CD4-positive, alpha-beta T cell treated with Interleukin-6 at 100 ng/mL for 8 hours (primary cell): ENCODE measurements around the gene SERINC3.

Experiments used
- DNase-seq: peaks from one replicate; pipeline ENCODE4 v3.0.0-alpha.2; 2020; ENCODE audit warnings: mixed read lengths, low spot score

SERINC3 gene

DNA sequence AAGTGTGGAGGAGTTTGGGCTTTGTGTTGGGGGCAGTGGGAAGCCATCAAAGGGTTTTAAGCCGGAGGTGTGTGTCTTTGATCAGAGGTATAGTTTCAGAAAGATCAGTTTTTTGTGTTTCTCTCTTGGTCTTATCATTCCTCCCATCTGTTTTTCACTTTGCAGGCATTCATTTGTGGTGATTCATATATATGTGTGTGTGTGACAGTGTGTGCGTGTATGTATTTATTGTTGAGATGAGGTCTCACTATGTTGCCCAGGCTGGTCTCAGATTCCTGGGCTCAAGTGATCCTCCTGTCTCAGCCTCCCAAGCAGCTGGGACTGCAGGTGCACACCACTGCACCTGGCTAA lies 11.1 kb upstream of the SERINC3 start:
- peak; percentile 13 for DNase-seq

DNA sequence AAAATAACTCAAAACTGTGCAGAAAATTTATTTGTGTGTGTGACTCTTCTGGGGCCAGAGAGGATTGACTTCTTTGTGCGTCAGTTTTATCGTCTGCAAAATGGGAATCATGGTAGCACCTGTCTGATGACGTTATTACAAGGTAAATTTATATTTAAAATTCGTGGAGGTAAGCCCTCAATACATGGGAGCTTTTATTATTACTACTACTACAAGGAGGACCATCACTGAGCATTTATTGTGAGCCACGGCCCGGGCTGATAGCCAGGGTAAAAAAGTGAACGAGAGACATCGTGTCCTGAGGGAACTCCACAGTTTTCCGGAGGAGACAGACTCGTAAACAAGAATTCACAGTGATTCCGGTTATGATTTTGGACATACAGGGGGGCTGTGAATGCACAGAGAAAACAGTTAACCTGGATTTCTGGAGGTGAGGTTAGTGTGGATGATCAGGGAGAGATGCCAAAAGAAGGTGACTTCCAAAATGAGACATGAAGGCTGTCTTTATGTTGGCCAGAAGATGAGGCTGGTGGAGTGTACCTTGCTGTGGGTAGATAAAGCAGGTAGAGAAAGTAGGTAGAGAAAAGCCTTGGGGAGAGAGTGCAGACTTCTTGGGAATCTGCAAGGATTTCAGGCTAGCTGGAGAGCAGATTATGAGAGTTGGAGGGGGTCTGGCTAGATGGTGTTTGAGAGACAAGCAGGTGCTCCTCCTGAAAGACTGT lies 10.6 kb upstream of the SERINC3 start:
- no peak for DNase-seq

DNA sequence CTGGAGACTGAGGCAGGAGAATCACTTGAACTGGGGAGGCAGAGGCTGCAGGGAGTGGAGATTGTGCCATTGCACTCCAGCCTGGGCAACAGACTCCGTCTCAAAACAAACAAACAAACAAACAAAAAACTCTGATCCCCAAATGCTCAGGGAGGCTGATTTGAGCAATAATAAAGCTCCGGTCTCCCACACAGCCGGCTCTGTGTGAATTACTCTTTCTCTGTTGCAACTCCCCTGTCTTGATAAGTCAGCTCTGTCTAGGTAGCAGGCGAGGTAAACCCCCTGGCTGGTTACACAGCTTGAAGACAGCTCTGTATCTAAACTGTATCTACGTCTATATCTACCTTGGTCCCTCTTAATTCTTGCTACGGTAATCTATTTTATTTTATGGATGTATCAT lies 6.4 kb upstream of the SERINC3 start:
- DNase-seq, result no peak

DNA sequence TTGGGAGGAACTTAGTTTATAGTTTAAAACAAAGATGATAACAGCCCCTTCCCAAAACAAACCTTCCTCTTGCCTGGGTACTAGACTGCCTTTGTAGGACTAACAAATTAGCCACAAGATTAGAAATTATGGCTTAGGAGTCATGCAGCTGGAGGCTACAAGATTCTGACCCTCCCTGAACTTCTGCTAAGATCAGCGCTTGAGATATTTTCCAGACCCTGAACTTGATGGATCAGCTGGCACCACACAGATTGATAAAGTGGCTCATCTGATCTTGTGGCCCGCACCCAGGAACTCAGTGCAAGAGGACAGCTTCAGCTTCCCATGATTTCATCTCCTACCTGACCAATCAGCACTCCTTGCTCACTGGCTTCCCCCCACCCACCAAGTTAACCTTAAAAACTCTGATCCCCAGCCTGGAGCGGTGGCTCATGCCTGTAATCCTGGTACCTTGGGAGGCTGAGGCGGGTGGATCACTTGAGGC lies 5.9 kb upstream of the SERINC3 start:
- DNase-seq, result no peak

DNA sequence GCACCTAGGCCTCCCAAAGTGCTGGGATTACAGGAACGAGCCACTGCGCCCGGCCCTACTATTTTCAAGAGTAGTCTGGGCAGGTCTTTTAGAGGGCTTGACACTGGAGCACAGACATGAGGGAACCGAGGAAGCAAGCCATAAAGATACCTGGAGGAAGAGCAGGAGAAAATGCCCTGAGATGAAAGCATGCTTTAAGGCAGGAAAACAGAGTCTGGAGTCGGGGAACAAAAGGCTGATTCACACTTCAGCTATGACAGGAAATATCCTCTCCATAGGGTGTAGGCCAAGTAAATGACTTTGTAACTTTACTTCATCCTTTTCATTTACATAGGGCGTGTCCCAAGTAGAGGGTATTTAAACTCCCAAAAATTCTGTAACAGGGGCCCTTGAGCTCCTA lies 4.3 kb upstream of the SERINC3 start:
- no peak for DNase-seq

DNA sequence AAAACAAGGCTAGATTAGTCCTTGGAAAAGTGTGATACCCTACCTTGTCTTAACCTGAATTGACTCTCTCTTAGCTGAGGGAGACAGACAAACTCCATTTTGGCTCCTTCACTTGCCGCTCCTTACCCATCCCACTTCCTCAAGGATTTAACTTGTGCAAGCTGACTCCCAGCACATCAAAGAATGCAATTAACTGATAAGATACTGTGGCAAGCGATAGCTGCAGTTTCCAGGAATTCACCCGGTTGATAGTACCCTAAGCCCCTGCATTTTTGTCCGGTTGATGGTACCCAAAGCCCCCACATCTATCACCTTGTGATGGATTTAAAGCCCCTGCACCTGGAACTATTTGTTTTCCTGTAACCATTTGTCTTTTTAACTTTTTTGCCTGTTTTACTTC lies 1.9 kb upstream of the SERINC3 start:
- DNase-seq, result no peak

DNA sequence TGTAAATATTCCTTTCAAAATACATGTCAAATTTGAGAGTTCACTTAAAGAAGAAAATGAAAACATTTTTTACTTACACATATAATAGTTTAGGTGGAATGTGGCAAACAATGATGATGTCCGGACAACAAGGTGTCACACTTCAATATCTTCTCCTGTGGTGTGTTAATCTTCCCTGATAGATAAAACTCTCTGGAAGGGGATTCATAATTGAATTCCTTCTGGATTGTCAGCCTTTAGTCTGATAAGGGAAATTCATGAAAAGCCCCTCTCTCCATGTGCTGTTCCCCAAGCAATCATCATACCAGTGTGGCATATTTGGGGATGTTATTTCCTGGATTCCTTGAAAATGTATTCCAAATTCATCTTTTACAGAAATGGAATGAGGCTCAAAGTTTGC lies 971 bp upstream of the SERINC3 start:
- no peak for DNase-seq

DNA sequence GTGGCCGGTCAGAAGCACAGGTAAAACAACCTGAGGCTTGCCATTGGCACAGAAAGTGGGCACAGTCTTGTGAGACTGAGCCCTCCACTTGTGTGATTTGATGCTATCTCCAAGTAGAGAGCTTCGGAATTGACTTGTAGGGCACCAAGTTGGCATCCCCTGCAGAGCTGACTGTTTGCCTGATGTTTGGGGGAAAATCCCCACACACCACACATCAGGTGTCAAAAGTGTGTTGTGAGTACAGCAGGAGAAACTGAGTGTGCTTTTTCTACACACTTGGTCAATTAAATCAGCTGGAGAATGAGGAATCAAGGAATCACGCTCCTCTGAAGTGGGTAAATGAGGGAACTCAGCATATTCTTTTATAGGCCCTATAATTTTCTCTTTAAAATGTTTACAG lies 989 bp downstream of the SERINC3 start:
- DNase-seq, result no peak

DNA sequence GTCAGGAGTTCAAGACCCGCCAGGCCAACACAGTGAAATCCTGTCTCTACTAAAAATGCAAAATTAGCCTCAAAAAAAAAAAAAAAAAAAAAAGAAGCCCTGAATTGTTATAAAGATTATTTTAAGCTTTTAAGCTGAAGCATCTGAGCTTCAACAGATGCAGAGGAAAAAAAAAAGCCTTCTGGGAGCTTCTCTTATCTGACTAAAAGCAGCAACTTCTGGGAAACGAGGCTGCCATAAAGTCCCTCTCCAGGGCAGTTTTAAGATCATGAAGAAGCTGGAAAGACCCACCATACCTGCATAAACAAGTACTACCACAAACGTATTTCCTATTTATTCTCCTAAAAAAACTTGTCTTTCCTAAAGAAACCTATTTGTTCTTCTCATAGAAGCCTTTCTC lies 3.6 kb downstream of the SERINC3 start:
- DNase-seq, result no peak

DNA sequence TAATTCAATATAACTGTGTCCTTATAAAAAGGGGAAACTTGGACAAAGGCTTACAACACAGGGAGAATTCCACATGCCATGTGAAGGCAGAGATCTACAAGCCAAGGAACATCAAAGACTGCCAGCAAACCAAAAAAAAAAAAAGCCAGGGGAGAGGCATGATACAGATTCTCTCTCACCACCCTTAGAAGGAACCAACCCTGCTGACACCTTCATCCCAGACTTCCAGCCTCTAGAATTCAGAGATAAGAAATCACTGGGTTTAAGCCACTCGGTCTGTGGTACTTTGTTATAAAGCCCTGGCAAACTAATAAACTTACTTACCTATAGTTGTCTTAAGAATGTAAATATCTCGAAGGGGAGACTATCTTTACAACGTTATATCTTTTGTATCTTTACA lies 4.4 kb downstream of the SERINC3 start:
- DNase-seq, result no peak

DNA sequence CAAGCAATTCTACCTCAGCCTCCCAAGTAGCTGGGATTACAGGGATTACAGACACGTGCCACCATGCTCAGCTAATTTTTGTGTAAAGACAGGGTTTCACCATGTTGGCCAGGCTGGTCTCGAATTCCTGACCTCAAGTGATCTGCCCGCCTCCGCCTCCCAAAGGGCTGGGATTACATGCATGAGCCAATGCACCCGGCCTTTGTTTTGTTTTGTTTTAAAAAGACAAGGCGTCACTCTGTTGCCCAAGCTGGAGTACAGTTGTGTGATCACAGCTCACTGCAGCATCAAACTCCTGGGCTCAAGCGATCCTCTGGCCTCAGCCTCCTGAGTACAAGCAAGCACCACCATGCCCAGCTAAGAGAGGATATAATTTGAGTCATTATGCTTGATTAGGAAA lies 5.4 kb downstream of the SERINC3 start:
- no peak for DNase-seq

DNA sequence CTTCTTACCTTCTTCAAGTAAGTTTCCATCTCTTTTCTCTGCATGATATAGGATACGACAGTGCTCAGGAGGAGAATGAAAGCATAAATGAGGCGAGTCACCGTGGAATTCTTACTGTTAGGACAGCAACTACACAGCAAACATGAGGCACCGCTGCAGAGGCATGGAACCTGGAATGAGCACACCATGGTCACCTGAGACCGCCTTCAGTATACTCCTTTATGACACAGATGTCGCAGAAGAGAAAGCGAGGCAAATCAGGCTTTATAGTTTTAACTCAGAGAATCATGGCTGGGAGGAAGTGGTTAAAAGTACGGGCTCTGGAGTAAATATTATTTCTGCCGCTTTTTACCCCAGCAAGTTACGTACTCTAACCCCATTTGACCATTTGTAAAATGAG lies 8.0 kb downstream of the SERINC3 start:
- no peak for DNase-seq

DNA sequence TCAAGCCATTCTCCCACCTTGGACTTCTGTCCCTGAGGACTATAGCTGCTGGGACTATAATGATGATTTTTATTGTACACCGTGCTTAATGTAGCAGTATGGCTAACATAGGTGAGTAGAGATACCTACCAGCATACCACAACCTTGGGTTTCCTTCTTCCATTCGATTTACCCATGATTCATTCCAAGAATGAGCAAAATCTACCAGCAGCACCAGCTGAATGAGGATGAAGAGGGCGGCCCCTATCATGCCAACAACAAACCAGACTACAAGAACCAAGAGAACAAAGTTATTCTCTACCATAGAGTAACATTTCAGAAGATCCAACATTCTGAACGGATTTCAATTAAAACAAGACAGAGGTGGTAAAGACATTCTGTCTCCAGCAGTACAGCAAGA lies 12.1 kb downstream of the SERINC3 start:
- no peak for DNase-seq

DNA sequence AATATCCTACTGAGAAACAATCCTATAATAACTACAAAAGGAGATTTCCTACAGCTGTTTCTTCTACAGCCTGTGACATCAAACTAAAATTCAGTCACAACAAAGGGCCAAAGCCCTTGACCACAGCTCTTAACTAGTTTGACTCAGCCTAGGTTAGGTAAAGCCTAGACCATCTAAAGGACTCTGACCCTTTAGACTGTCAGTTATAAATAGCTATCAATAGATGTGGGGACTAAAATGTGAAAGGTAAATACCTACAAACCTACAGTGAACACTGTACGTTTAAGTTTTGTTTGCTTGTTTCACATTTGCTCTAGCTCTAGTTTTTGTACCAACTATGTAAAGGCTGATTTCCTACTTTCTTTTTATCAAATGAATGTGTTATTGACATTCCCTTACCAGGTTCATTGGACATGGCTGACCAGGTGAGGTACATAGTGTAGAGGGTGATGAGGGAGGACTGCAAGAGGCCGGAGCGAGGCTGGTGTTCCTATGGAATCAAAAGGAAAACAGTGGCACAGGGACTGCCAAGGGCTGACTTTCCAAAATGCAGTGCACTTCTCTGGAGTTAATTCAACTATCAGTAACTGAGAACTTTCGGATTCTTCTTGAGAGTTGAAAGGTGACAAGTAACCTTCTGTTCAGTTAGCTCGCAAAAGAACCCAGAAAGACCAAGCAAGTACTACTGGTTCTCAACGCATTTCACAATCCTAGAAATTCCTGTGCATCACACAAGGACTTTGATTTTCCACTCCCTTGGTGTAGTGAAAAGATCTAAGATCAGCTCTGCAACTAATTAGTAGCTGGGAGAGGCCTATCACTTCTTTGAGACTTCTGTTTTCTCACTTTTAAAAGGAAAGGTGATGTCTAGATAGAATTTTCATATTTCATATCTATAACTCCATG lies 17.2 kb downstream of the SERINC3 start:
- DNase-seq, result no peak

DNA sequence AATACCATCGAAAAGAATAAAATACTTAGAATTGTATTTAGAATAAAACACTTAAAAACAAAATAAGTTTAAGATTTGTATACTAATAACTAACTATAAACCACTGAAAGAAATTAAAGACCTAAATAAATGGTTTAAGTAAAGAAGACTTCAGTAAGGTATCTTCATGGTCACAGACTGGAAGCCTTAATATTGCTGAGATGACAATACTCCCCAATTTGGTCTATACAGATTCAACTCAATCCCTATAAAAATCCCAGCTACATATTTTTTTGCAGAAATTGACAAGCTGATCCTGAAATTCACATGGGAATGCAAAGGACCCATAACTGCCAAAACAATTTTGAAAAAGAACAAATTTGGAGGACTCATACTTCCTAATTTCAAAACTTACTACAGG lies 18.9 kb downstream of the SERINC3 start:
- DNase-seq, result no peak

DNA sequence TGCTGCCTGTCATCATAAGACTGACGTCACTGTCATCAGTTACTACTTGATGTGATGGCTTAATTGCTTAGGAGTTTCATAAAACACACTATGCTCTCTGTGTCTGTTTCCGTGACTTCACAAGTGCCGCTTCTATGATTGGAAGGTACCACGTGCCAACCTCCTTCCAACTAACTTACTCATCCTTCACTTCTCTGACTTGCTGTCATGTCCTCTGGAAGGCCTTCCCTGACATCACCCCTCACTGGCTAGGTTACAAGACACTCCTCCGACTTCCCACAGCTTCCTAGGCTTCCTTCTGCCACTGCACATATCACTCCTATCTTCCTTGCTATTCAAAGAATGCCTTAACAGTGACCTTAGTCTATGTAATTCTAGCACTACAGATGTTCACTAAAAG lies 20.4 kb downstream of the SERINC3 start:
- no peak for DNase-seq

DNA sequence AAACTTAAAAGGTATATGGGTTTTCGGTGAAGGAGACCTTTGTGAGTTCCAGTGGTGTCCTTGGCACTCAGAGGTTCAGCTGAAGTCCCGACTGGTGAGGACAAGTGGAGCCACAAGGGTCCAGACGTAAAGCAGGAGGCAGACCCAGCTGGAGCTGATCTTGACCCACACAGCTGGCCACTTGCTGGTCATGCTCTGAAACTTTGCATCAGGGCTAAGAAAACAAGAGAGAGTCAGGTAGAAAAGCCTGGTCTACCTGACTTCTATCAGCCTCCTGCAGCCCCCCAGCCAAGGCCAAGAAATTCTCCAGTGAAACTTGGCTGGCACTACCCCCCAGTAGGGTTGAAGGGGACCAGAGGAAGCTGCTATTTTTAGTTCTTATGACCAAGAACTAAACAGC lies 21.6 kb downstream of the SERINC3 start:
- no peak for DNase-seq

DNA sequence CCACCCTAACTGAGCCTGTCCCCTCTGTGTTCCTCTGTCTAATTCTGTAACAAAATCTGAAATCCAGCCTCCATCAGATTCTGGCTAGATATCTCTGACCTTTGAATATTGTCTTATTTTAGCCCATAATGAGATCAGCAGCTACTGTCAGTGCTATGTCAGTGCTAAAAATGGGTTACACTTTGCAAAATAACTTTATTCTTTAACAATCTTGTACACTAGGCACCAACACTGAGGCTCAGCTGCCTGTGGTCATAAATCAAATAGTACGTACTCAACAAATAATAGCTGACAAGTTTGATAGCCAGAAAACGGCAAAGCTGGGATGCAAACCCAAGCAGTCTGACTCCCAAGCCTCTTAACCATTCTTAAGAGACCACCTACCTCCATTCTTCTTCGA lies 24.1 kb downstream of the SERINC3 start:
- no peak for DNase-seq

DNA sequence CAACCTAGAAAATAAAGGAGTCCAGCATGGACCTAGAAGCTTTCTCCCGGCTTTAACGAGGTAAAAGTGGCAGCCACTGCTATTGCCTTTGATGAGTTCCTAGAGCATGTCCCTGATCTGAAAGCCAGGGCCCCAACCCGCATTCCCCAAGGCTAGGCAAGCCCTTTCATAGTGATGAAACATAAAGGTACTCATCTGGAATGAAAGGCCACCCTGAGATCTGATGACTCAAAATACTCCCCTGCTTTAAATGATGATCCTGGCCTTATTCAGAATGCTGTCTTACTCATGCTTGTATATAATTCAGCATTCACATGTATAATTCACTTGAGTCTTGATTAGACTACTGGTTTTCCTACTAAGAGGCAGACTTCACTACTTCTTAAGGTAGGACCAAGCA lies 24.9 kb downstream of the SERINC3 start:
- DNase-seq, result no peak

DNA sequence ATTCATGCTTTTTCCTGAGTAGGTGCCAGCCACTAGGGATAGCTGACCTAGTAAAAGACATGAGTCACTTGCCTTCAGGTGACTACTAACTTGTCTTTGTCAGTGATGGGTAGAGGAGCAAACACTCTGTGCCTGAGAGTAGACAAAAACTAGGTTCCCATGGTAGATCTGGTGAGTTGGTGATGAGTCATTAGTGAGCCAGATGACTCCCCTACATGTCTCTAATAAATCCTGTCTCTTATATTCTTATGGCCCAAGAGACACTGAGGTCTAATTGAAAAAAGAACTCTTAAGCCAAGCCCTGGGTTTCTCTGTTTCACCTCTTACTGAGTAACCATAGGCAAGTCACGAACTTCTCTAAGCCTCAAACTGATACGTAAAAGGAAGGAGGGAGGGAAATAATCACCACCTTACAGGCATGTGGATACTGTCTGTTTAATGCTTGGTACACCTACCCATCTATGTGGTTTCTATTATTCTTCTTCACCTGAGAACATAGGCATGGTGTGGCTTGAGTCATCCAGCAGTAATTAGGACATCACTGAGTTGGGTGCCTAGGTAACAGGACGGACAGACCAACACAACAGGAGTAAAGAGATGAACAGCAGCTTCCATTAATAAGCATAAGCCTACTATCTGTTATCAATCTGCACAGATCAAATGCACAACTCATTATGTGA lies 25.9 kb downstream of the SERINC3 start:
- peak; percentile 21 for DNase-seq

DNA sequence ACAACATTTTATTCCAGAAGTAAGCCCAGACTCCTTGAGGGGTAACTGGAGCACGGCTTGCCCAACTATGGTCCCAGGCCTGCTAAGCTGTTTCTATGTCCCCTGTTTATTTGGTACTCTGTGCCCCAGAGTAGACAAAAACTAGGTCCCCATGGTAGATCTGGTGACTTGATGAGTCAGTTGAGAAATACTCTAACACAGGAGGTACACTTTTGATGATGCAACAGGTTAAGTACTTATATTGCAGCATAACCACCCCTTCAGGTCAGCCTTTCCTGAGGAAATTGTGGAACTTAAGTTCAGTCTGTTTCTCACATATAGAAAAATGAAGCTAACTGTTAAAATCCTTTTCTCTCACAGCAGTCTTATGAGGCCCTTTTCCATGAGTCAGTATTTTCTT lies 26.6 kb downstream of the SERINC3 start:
- no peak for DNase-seq

DNA sequence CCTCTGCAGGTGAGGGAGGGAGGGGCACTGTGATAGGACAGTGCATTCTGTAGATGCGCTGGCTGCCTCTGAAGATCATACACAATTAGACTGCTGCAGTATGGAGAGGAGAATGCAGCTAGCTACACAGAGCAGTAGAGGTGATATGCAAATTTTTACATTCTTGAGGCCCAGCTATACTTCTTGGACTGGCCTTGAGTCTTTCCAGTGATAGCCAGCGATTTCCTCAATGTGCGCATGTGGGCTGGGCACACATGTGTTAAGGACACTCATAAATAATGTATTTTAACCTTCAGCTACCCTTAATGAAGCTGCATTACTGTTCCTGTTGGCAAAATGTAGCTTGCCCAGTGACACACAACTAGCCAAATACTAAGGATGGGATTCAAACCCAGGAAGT lies 27.2 kb downstream of the SERINC3 start:
- DNase-seq, result no peak

DNA sequence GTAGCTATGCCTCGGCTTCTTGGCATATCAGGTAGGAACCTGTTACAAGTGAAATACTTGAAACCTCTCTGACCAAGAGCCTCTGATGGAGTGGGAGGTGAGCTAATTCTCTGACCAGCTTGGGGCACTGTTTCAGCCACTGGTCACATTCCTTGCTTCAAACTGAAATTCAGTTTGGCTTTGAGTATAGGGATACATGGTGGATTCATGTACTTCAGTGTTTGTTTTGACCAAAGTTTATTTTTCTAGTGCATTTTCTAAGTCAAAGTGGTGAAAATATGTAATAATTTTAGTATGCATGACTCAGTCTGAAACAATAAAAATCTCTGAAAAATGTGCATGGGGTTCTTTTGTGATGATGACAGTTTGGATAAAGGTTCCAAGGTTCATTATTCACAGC lies 27.6 kb downstream of the SERINC3 start:
- DNase-seq, result no peak
